Measurements from ENCODE around the gene CFAP73.

GRCh38 chr12:113116875-113117274 is 32.6 kb upstream of the CFAP73 start:
- TF ChIP-seq, protein P1, sequence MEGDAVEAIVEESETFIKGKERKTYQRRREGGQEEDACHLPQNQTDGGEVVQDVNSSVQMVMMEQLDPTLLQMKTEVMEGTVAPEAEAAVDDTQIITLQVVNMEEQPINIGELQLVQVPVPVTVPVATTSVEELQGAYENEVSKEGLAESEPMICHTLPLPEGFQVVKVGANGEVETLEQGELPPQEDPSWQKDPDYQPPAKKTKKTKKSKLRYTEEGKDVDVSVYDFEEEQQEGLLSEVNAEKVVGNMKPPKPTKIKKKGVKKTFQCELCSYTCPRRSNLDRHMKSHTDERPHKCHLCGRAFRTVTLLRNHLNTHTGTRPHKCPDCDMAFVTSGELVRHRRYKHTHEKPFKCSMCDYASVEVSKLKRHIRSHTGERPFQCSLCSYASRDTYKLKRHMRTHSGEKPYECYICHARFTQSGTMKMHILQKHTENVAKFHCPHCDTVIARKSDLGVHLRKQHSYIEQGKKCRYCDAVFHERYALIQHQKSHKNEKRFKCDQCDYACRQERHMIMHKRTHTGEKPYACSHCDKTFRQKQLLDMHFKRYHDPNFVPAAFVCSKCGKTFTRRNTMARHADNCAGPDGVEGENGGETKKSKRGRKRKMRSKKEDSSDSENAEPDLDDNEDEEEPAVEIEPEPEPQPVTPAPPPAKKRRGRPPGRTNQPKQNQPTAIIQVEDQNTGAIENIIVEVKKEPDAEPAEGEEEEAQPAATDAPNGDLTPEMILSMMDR (IDR thresholded peaks at IDR 0.05) = no peak
- no peak for TF ChIP-seq TCF7L2 (IDR thresholded peaks at IDR 0.05; ENCODE audit: low read depth, low read length)
